IPS DF 4.7 (cell line): ENCODE measurements around the gene VILL.
"Not testable (repeated sequence)": the region's sequence is repeated elsewhere in the genome, so short reads cannot be mapped to it uniquely, and the experiment has no call there.

ENCODE experiments used
- DNase-seq: peaks from one replicate; pipeline ENCODE4 v3.0.0-alpha.2; 2013; ENCODE audit warnings: low spot score; ENCODE audit errors: extremely low read depth

The VILL gene

DNA sequence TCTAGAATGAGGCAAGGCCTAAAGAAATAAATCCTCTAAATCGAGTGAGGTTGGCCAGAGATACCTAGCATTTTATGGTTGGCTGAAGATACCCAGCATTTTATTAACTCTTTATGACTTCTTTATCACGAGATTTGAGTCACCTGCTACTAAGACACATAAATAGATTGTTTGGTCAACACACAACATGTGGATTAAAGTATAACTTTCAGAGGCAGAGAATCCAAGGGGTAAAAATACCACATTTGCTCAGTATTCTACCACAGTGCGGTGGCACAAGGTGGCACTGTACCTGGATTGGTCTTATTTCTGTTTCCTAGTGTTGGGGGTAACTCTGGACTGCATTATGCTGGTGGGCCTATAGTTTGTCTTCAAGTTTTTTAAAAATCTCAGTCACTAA lies 27.0 kb upstream of the VILL start:
- no peak for DNase-seq

DNA sequence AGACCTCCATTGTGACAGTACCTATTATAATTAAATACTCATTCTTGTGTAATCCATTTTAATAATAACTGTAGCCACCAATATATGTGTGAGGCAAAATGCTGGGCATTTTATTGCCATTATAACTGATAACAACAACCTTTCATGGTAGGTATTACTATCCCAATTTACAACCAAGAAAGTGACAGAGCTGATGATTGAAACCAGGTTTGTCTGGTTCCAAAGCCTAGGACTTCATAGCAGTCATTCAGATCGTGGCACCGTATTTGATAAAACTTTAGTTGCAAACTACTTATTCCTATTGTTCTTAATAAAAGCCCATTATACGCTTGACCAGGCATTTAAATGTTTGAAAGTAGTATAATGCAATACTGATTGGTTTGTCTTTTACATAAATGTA lies 26.4 kb upstream of the VILL start:
- no peak for DNase-seq

DNA sequence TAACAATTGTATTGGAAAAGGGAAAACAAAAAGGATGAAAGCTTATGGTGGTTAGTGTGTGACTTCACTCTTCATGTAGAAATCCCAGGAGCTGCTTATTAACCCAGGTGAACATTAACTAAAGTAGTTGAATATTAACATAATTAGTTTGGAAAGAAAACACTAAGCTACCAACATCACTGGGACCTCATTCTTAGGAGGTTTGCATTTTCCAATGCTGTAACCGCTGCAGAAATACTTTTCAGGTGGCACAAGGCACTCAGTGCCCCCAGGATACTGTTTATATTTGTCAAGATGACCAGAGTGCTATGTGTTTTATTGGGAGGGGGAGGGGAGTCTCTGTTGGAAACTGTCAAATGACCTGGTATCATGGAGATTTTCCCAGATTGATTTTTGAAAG lies 25.9 kb upstream of the VILL start:
- DNase-seq = no peak

DNA sequence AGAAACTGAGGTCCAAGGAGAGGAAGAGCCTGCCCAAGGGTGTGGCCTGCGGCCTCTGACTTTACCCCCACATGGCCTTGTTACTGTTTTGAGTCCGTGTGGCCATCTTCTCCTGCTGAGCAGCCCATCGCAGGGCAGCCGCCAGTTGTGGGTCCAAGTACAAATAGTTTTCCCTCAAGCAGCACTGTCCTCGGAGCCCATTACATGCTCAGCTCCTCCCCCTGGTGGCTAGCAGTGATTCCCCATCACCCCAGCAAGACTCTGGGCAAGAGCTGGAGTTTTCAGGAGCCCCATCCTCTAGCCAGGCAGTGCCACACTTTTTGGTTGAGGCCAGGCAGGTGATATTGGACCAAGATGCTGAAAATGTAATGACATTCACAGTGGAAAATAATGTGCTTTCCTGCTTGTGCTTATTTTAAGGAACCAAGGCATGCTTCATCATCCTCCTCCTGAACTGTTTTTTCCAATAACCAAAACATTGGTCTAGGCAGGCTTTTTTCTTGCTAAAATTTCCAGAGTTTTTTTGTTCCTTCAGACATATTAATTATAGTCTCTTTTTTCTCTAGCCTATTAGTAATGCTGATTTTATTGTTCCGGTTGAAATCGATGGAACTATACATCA lies 23.2 kb upstream of the VILL start:
- peak; percentile 56 for DNase-seq

DNA sequence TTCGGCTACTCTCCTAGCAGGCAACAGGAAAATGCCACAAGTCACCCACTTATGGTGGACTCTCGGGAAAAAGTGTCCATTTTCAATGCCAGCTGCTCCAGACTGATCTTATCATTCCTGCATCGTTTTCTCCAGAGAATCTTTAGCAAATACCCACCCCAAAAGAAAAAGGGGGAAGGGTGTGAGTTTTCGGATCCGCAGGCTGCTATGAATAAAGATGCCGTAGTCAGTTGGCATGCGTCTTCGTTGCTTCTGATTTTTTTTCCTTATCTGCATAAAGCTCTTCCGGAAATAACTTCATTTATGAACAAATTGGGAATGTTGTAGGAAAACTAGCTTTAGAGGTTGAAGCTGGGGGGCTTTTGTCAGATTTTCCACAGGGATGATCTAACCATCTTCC lies 22.4 kb upstream of the VILL start:
- no peak for DNase-seq

DNA sequence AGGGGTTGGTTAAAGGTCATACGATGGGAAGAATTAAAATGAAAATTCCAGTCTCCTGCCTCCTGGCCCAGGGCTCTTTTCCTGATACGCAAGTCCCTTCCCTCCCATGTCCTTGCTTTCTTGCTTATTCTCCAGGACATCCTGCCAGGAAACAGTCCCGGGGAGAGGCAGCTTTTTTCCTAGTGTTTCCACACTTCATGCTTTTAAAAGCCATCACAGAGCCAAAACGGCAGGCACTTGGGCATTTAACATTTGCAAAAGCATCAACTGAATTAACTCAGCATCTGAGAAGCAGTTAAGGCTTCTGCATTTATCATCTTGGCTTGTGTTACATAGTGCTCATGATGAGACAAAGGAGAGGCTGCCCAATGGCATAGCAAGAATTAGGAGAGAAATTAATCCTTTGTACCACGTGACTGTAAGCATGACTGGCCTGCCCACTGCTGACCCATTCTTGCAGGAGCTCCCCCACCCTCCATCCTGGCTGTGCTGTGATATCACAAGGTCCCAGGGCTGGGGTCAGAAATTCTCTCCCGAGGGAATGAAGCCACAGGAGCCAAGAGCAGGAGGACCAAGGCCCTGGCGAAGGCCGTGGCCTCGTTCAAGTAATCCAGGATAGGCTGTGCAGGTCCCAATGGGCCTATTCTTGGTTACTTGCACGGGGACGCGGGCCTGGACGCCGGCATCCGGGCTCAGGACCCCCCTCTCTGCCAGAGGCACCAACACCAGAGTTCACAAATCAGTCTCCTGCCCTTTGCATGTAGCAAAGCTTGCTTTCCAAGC lies 21.6 kb upstream of the VILL start:
- no peak for DNase-seq

DNA sequence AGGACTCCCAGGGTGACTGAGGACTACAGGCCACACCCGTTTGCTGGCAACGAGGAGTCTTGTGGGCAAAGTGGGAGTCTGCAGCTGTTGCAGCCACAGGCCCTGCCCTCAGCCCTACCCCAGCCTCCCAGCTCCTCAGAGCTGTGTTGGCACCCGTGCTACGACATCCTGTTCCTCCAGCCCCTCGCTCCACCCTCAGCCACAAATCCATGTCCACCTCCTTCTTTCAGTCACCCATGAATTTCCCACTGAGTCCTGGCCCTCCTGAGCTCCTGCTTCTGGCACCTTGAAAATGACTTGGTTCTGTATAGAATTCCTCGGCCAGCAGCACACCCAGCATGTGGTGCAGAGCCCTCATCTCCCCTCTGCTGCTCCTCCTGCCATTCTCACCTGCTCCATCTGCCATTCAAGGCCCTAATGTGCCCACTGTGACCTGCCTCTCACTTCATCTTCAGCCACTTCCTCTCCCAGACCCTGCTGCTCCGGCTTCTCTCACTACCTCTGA lies 20.9 kb upstream of the VILL start:
- DNase-seq = no peak

DNA sequence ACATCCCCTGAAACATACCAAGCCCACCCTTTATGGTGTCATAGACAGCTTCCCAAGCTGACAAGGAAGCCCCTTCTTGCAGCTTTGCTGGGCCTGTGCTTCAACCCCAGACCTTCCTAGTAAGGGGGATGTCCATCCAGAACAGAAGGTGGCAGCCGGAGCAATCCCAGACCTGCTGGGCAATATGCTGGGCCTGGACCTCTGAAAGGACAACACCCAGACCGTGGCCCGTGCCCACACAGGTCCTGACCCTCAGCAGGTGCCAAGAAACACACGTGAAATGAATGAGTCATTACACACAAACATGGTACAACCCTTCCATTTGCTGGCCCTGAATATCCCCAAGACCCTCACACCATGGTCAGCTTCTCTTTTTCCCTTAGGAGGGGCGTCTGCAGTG lies 19.8 kb upstream of the VILL start:
- DNase-seq = no peak

DNA sequence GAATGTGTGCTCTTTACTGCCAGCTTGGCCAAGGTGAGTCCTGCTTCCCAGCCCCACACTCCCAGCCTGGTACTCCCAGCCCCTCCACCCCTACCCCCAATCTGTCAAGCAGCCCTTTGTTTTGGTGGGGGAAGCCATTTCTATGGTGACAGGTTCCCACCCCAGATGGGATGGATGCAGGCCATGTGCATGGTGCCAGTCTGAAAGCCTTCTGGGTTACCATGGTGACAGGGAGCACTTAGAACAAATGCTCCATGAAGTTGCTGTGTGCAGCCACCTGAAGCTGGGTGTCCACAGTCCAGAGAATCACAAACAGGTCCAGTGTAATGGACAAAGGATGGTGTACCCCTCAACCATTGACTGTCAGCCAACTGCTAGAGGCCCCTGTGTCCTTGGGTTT lies 19.1 kb upstream of the VILL start:
- no peak for DNase-seq

DNA sequence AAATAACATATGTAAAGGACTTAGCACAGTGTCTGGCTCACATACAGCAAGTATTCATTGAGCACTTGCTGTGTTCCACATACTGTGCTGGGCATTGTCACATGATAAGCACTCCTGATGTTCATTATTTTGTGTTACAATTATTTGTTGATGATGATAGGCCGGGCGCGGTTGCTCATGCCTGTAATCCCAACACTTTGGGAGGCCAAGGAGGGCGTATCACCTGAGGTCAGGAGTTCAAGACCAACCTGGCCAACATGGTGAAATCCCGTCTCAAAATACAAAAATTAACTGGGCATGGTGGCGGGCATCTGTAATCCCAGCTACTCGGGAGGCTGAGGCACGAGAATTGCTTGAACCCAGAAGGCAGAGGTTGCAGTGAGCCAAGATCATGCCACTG lies 18.5 kb upstream of the VILL start:
- DNase-seq = not testable (repeated sequence)

DNA sequence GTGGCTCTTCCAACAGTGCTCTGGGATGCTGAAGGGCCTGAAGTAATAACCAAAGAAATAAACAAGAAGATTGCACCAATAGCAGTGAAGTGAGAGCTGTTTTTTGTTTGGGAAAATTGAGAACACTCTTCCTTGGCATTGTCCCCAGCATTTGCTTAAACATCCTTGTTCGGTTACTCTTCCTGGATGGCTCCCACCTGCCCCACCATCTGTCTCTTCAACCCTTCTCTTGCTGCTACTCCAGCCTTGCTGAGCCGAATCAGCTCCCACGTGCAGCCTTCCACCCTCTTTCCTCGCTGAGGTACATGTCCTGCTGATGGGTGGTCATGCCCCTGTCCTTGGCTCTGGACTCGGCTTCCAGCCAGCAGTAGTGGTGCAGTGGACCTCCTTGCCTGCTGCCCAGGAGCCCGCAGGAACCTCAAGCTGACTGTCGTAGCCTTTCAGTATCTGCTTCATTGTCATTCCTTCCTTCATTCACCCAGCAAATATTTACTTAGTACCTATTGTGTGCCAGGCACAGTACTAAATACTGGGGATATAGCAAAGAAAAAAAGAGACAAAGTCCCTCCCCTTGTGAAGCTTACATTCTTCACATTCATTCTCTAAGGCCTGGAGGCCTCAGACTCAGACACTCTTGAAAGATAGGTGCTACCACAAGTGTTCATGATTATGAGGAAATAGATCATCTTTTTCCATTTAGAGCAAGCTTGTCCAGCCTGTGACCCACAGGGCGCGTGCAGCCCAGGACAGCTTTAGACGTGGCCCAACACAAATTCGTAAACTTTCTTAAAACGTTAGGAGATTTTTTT lies 17.1 kb upstream of the VILL start:
- no peak for DNase-seq

DNA sequence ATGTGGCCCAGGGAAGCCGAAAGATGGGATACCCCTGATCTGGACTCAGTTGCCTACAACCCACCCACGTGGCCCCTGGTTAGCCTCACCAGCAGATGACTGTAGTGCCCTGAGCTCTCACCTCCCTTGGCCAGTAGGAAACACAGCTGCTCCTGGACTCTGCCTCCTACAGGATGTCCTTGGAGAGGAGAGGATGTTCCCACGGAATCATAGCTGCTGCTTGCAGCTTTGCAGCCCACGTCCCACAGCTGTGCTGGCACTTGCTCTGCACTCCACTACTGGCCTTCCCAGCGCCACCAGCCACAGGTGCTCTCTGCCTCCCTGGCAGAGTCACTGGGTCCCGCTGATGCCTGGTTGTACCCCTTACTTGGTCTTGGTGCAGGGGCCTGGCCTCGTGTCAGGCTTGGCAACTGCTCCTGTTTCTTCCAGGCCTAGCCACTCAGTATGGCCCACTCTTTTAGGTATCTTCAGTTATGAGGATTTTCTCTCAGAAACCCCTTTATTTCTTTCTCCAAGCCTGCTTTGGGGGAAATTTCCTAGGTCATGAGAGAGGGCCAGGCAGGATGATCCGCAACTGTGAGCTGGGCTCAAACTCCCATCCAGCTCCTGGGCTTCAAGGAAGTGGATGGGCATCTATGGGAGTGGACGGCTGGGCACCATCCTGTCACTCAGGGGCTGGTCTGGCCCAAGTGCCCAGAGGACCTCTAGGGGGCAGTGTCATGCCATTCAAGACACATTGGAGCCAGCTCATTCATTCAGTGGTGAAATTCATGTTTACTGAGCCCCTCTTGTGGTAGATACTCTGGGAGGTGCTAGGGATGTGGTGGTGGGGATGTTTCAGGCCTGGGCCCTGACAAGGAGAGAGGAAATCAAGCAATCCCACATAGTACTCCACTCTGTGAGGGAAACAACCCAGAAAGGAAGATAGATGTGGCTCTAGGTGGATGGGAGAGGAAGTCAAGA lies 16.2 kb upstream of the VILL start:
- DNase-seq = no peak

DNA sequence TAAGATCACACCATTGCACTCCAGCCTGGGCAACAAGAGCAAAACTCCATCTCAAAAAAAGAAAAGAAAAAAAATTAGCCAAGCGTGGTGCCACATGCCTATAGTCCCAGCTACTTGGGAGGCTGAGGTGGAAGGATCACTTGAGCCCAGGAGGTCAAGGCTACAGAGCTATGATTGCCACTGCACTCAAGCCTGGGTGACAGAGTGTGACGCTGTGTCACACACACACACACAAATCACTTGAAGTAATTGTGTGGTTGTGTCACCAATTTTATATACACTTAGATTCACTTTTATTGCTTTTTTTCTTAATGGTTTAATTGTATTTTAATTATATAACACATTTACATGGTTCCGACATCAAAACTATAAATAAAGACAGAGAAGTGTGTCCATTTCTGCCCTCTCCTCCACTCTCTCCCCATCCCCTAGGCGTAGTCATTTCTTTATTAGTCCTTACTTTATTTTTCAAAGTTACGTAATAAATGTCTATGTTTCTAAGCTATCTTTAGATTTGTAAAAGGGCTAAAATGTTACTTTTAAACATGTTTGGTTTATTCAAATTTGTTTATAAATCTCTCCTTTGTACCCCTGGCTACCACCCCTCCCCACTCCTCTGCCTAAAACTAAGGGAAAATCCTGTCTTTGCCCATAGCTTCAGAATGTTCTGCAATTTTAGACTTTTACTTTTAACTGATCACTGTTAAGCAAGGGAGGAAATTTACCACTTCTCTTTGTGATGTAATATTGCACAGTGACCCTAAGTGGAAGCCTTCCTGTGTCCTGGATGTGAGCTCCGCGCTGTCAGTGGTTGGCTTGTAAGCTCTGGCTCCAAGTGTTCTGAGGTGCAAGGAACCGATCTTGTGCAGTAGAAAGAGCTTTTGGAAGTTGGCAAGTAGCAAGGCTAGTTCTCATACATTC lies 10.8 kb upstream of the VILL start:
- DNase-seq = no peak

DNA sequence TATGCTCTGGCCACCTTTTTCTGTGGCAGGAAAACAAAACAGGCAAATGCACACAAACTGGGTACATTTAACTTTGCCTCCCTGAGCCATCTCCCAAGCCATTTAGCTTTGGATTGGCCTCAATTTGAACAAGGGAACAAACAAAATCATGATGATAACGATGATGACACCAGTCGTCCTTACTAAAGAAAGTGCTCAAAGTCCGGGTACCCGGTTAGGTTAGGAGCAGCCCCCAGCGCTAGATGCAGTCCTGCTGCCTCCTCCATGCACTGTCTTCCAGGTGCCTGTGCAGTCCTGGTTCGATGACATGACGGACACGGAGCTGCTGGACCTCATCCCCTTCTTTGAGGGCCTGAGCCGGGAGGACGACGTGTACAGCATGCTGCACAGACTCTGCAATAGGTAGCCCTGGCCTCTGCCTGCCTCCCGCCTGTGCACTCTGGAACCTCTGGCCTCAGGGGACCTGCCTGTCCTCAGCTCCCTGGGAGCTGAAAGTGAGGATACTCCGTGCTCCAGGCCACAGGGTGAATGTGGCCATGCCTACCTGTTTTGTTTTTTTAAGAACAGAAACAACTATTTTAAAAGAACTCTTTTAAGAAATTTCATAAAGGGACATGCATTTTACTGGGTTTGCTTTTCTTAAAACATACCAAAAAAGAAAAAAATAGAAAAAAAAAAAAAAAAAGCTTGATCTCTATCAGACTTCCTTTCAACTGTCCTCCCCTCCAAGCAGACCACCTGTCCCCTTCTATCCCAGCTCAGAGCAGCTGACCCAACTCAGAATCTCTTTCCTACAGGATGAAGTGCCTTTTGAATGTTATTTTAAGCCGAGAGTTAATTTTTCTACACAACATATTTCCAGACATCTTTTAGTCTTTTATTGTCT lies 9.9 kb upstream of the VILL start:
- no peak for DNase-seq

DNA sequence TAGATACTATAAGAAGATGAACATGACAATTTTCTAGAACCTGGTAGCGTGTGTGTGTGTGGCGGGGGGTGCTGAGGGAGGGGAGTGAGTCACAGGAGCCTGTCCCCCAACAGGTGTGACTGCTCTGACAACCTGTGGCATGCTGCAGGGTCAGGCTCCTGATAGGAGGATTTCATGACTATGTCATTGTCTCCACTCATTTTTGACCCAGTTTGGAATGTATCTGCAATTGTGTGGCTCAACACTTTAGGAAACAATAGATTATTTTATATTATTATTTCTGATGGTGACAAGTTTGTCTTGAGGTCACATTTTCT lies 9.3 kb upstream of the VILL start:
- no peak for DNase-seq

DNA sequence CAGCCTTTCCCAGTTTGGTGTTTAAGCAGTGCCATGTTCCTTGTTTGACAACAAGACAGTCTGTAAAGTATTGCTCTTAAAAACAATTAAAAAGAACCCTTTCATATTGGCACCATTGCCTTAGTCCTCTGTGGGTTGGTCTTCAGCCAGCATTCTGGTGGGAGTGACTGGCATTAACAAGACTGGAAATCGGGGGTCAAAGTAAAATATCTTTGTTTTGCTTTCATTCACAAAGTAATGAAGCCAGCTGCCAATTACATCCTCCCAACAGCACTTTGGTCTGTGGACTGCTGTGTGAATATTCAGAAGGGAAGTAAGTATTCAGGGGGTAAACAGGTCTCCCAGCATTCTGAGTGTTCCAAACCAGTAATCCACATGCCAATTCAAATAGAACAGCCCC lies 8.3 kb upstream of the VILL start:
- DNase-seq = no peak

DNA sequence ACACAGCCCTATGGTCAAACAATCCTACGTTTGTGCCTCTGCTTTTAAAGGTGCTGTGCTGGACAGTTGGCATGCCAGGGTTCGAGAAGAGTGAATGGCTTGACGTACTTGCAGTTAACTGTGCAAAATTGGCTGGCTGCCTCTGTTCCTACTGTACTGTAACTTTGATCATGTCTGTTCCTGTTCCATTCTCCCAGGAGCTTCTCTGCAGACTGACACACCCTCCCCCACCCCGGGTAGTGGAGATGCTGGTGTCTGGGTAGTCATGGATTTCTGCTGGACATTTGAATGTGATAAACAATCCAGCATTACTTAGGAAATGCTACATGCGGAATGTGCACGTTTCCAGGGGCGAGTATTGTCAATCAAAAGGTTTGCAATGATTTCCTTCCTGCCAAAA lies 6.5 kb upstream of the VILL start:
- no peak for DNase-seq

DNA sequence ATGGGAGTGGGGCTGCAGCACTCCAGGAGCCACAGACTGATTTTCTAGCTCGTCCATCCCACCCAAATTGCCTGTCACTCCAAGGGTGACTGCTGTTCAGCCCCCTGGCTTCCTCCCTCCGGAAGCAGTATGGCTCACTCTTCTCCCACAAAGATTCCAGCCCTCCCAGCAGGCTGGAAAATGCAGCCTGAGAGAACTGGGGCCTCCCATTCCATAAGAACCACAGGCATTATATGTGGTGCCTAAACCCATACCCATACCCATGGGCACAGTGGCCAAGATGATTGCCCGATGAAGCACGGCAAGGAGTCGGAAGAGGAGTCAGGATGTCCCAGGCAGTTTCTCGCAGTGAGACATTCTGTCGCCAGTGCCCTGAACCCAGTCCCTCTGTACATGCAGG lies 6.0 kb upstream of the VILL start:
- DNase-seq = no peak

DNA sequence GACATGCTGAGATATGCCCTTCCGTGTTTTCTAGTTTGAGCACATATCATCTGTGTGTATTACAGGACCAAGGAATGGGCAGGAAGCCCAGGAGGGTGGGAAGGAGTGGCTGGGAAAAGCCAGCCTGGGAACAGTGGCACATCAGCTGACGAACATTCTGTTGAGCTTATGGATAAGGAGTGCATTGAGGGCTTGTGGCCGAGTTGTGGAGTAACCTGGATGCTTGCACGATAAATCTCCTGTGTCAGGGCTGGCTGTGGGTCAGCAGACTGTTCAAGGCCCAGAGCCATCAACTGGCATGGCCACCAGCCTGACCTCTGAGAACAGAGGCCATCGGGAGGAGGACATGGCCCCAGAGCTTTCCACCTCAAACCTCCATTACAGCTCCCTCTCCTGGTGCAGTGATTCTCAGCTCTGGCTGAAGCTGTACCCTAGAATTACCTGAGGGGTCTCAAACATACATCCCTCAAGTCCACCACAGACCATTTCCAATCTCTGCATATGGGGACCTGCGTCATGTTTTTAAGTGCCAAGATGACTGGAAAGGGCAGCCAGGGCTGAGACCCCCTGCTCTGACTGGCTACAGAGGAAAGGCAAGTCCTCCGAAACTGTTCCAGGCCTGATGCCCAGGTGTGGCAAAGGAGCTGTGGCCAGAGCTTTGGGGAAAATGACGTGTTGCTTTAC lies 4.8 kb upstream of the VILL start:
- DNase-seq = no peak
